GM12878 (cell line): Measurements from ENCODE around the gene C16orf78. TPM values are rescaled to one million over a fixed set of nuclear protein-coding genes. Genes with fewer than 3 reads are reported as not detected.

Experiments used
- BCL3 ChIP-seq: IDR thresholded peaks from 2 replicates; pipeline ENCODE4 v1.6.1; 2011; ENCODE audit warnings: borderline replicate concordance, low read depth, mild to moderate bottlenecking, moderate library complexity, low read length; ENCODE audit not compliant: insufficient read depth, poor library complexity, severe bottlenecking
- E2F4 ChIP-seq: IDR thresholded peaks from 2 replicates; pipeline ENCODE4 v1.6.1; 2012; ENCODE audit warnings: low read depth, low read length, improper control_type of control experiment
- LARP7 ChIP-seq: fragments of 450-650 bp; IDR thresholded peaks from 2 replicates; pipeline ENCODE4 v1.6.1; 2017; ENCODE audit warnings: mild to moderate bottlenecking
- MXI1 ChIP-seq: fragments of 150-350 bp; IDR thresholded peaks from 2 replicates; pipeline ENCODE4 v1.6.1; 2011; ENCODE audit warnings: low read depth, mild to moderate bottlenecking, inconsistent platforms, low read length, improper control_type of control experiment
- MYB ChIP-seq: fragments of 150-350 bp; IDR thresholded peaks from 2 replicates; pipeline ENCODE4 v1.6.1; 2014; ENCODE audit warnings: mild to moderate bottlenecking, low read depth, low read length, borderline replicate concordance
- PML ChIP-seq: IDR thresholded peaks from 2 replicates; pipeline ENCODE4 v1.6.1; 2012; ENCODE audit warnings: low read length, inconsistent platforms
- RAD21 ChIP-seq: IDR thresholded peaks from 2 replicates; pipeline ENCODE4 v1.6.1; 2011; ENCODE audit warnings: mild to moderate bottlenecking, low read depth, low read length, moderate library complexity; ENCODE audit not compliant: insufficient read depth
- RUNX3 ChIP-seq: IDR thresholded peaks from 2 replicates; pipeline ENCODE4 v1.6.1; 2012; ENCODE audit warnings: low read length, inconsistent platforms
- SRF ChIP-seq, 2 experiments: IDR thresholded peaks; 2 replicates each; pipeline ENCODE4 v1.6.1; 2011; ENCODE audit warnings: low read depth in 2 of 2, low read length in 2 of 2, mild to moderate bottlenecking in 1 of 2, moderate library complexity in 1 of 2
- SUPT20H ChIP-seq: IDR thresholded peaks from 2 replicates; pipeline ENCODE4 v1.6.1; 2011; ENCODE audit warnings: low read depth, mild to moderate bottlenecking, low read length, moderate library complexity, borderline replicate concordance; ENCODE audit not compliant: control insufficient read depth
- TBL1XR1 ChIP-seq: IDR thresholded peaks from 2 replicates; pipeline ENCODE4 v1.6.1; 2012; ENCODE audit warnings: low read depth, low read length, improper control_type of control experiment
- ZBTB11 ChIP-seq: fragments of 450-650 bp; formaldehyde crosslinking; IDR thresholded peaks from 2 replicates; pipeline ENCODE4 v1.5.0; 2022; ENCODE audit warnings: mild to moderate bottlenecking, missing genetic modification characterization
- ZBTB40 ChIP-seq: fragments of 450-650 bp; IDR thresholded peaks from 2 replicates; pipeline ENCODE4 v1.6.1; 2016; ENCODE audit warnings: mild to moderate bottlenecking, moderate library complexity, borderline replicate concordance
- polyA plus RNA-seq, 11 experiments: library from polyadenylated mRNA; depleted of rRNA in 4 of 11; unstranded in 6 of 11; stranded (reverse) in 5 of 11; fragments of >200 nt; fragmentation: Nextera tagmentation in 4 of 11; fragmentation: Illumina TruSeq in 1 of 11; extraction: Ambion mirVana in 4 of 11; extraction: Trizol in 1 of 11; gene quantifications; 1 replicate in 1 of 11; 2 replicates in 10 of 11; pipeline versions ENCODE4 v1.2.1 to v1.2.3, GENCODE V29; 2011 to 2016; ENCODE audit warnings: inconsistent platforms in 2 of 11, missing spikeins in 2 of 11, low read depth in 1 of 11
- total RNA-seq, 4 experiments: library from RNA; depleted of rRNA in 3 of 4; stranded (reverse); fragments of >200 nt in 3 of 4; fragmentation: Illumina TruSeq in 1 of 4; extraction: Trizol in 1 of 4; gene quantifications; 2 replicates each; pipeline versions ENCODE4 v1.2.1 to v1.2.3, GENCODE V29; 2013 to 2021

C16orf78 gene
- total and polyA plus RNA-seq, 10 of the 15 experiments (the other 5 are each of a cell fraction or from before 2014, with no cell fraction given): not detected

GRCh38 chr16:49338611-49339265, 34.9 kb upstream of the C16orf78 start (continued):
- TF ChIP-seq E2F4 (no peak), BCL3 (no peak), TBL1XR1 (no peak), MYB (no peak), LARP7 (no peak), PML (no peak), RUNX3 (no peak), ZBTB11 (CRISPR knock-in tag) (no peak), SRF (IDR thresholded peaks at IDR 0.05; ENCODE audit: low read depth in 2 of 2, low read length in 2 of 2) (no peak), ZBTB40 (no peak), RAD21 (no peak), SUPT20H (no peak), MXI1 (no peak)
